ENCODE measurements around the gene NTRK2. TPM values are rescaled to one million over a fixed set of nuclear protein-coding genes. Genes with fewer than 3 reads are reported as not detected.

Gene NTRK2
- total RNA-seq, 1 experiment from 2014 or later = not detected

- no peak for DNase-seq (ENCODE audit: low read depth, low spot score)
- RAD21 ChIA-PET (ENCODE audit: low non-redundant PET in 1 of 2, low total read pairs in 2 of 2, uncharacterized antibody in 2 of 2, unreplicated experiment in 2 of 2) = no interaction called here
- CTCF ChIA-PET = no interaction called here
- Histone ChIP-seq H3K27me3 (ENCODE audit: insufficient read depth, low read length) (peaks cover 3% of the 10 kb centered on the region), H2AFZ (ENCODE audit: low read depth, low read length, poor library complexity, severe bottlenecking) (no peak overlapping the region), H3K36me3 (ENCODE audit: control insufficient read depth in 1 of 2, insufficient read depth in 2 of 2, low read length in 2 of 2) (no peaks in the 10 kb centered on the region), H3K79me2 (ENCODE audit: insufficient read depth, low read length) (no peaks in the 10 kb centered on the region), H3K4me2 (ENCODE audit: low read length) (no peak overlapping the region), H4K20me1 (ENCODE audit: insufficient read depth) (no peaks in the 10 kb centered on the region), H3K4me3 (replicated peaks in 1 of 2; ENCODE audit: low read depth in 1 of 2, low read length in 2 of 2) (no peak overlapping the region), H3K9ac (ENCODE audit: low read length) (no peak overlapping the region), H3K27ac (ENCODE audit: low read depth, low read length) (no peak overlapping the region), H3K9me2 (ENCODE audit: insufficient read depth) (no peaks in the 10 kb centered on the region), H3K4me1 (ENCODE audit: control insufficient read depth in 1 of 2, insufficient read depth in 2 of 2, low read length in 2 of 2) (no peaks in the 10 kb centered on the region; a peak in 1 of 4 replicates), H3K9me3 (ENCODE audit: control insufficient read depth in 1 of 2, insufficient read depth in 1 of 2, low read depth in 1 of 2, low read length in 2 of 2) (no peaks in the 10 kb centered on the region)
- ATAC-seq = no peak
- BruUV-seq (replicated peaks) = no TSS peak
- TF ChIP-seq POLR2AphosphoS5 (IDR thresholded peaks at IDR 0.05; ENCODE audit: low read depth, low read length) = no peak
- TF ChIP-seq ATF3 (IDR thresholded peaks at IDR 0.05) = no peak
- TF ChIP-seq ELF1 (IDR thresholded peaks at IDR 0.05; ENCODE audit: borderline replicate concordance, low read depth) = no peak
- TF ChIP-seq YY1 (IDR thresholded peaks at IDR 0.05; ENCODE audit: extremely low read depth, insufficient replicate concordance, low read depth, low read length) = no peak
- TF ChIP-seq CEBPB (IDR thresholded peaks at IDR 0.05; ENCODE audit: low read depth) = no peak
- TF ChIP-seq MAX (IDR thresholded peaks at IDR 0.05) = no peak
- no peak for TF ChIP-seq EZH2 (IDR thresholded peaks at IDR 0.05)
- no peak for TF ChIP-seq ZNF274 (IDR thresholded peaks at IDR 0.05; ENCODE audit: low read depth, low read length)
- no peak for TF ChIP-seq REST (IDR thresholded peaks at IDR 0.05; ENCODE audit: low read depth)
- TF ChIP-seq ZFX (IDR thresholded peaks at IDR 0.05) = no peak
- no peak for TF ChIP-seq RAD21 (IDR thresholded peaks at IDR 0.05; ENCODE audit: low read depth)
- no peak for TF ChIP-seq SRF (IDR thresholded peaks at IDR 0.05; ENCODE audit: low read depth)
- TF ChIP-seq EGR1 (IDR thresholded peaks at IDR 0.05; ENCODE audit: low read depth) = no peak
- TF ChIP-seq CBX3 (IDR thresholded peaks at IDR 0.05; ENCODE audit: low read depth) = no peak
- POLR2A ChIA-PET = no interaction called here
- intact Hi-C loops (cut with micrococcal nuclease) = no loop called here
Observed at GRCh38 chr9:84673806-84674205, 4.3 kb downstream of the NTRK2 start.

Data from HCT116 (cell line).